Lung microvascular endothelial cell (primary cell): ENCODE data around the gene BRAP. TPM values are rescaled to one million over a fixed set of nuclear protein-coding genes. Genes with fewer than 3 reads are reported as not detected.
"Not testable (repeated sequence)": the region's sequence is repeated elsewhere in the genome, so short reads cannot be mapped to it uniquely, and the experiment has no call there.

ENCODE experiments used
- DNase-seq, 2 donors: peaks; one replicate each; pipeline versions ENCODE4 v3.0.0 to v3.0.0-alpha.2; 2010; ENCODE audit warnings: low read depth in 2 of 2
- total RNA-seq: library from RNA; depleted of rRNA; stranded (reverse); fragments of >200 nt; gene quantifications from 2 replicates; pipeline ENCODE4 v1.2.1, GENCODE V29; 2014

Gene BRAP
- total RNA-seq, 1 donor from 2014 or later = 15.9 TPM

- no peak for DNase-seq
These were observed 8.6 kb downstream of the BRAP start for GRCh38 chr12:111677186-111677585.

- peak; percentile 60 to 67 for DNase-seq
These were observed 12.3 kb downstream of the BRAP start for GRCh38 chr12:111673503-111673902.

- DNase-seq = no peak
These were observed 12.9 kb downstream of the BRAP start for GRCh38 chr12:111672822-111673381.

- no peak for DNase-seq
These were observed 20.5 kb downstream of the BRAP start for GRCh38 chr12:111664961-111665865.

GRCh38 chr12:111664499-111664898 lies 21.3 kb downstream of the BRAP start:
- DNase-seq = no peak

- DNase-seq = peak in 1 of 2 donors; percentile 7
These were observed 29.7 kb downstream of the BRAP start for GRCh38 chr12:111656016-111656415.

- peak; percentile 35 to 59 for DNase-seq
These were observed 30.4 kb downstream of the BRAP start for GRCh38 chr12:111655356-111655755.

GRCh38 chr12:111653596-111653995 lies 32.2 kb downstream of the BRAP start:
- no peak for DNase-seq

- not testable (repeated sequence) for DNase-seq
These were observed 33.2 kb downstream of the BRAP start for GRCh38 chr12:111652530-111652929.

GRCh38 chr12:111650912-111651311 lies 34.8 kb downstream of the BRAP start:
- DNase-seq = no peak

- DNase-seq = peak in 1 of 2 donors; percentile 37
These were observed 40.3 kb downstream of the BRAP start for GRCh38 chr12:111645433-111645832.

GRCh38 chr12:111643427-111643826 lies 42.3 kb downstream of the BRAP start:
- DNase-seq = peak; percentile 33 to 45

- no peak for DNase-seq
These were observed 42.9 kb downstream of the BRAP start for GRCh38 chr12:111642681-111643426.

- no peak for DNase-seq
These were observed 45.2 kb downstream of the BRAP start for GRCh38 chr12:111640506-111640905.

- no peak for DNase-seq
These were observed 47.2 kb downstream of the BRAP start for GRCh38 chr12:111638556-111638955.

- peak; percentile 36 to 73 for DNase-seq
These were observed 49.4 kb downstream of the BRAP start for GRCh38 chr12:111636209-111636945.

GRCh38 chr12:111635524-111635923 lies 50.2 kb downstream of the BRAP start:
- DNase-seq = peak; percentile 7 to 25

GRCh38 chr12:111628505-111629260 lies 57.1 kb downstream of the BRAP start:
- no peak for DNase-seq

- DNase-seq = no peak
These were observed 59.5 kb downstream of the BRAP start for GRCh38 chr12:111626230-111626629.

- DNase-seq = no peak
These were observed 61.2 kb downstream of the BRAP start for GRCh38 chr12:111624540-111624939.

GRCh38 chr12:111617841-111618240 lies 67.9 kb downstream of the BRAP start:
- not testable (repeated sequence) for DNase-seq
